ENCODE measurements around the gene NUCKS1. TPM values are rescaled to one million over a fixed set of nuclear protein-coding genes. Genes with fewer than 3 reads are reported as not detected.

Gene NUCKS1
- total and polyA plus RNA-seq, 2 of the 13 experiments (the other 11 are each of a cell fraction or from before 2014, with no cell fraction given) = 35.5 to 117 TPM

- TF ChIP-seq, protein P1, sequence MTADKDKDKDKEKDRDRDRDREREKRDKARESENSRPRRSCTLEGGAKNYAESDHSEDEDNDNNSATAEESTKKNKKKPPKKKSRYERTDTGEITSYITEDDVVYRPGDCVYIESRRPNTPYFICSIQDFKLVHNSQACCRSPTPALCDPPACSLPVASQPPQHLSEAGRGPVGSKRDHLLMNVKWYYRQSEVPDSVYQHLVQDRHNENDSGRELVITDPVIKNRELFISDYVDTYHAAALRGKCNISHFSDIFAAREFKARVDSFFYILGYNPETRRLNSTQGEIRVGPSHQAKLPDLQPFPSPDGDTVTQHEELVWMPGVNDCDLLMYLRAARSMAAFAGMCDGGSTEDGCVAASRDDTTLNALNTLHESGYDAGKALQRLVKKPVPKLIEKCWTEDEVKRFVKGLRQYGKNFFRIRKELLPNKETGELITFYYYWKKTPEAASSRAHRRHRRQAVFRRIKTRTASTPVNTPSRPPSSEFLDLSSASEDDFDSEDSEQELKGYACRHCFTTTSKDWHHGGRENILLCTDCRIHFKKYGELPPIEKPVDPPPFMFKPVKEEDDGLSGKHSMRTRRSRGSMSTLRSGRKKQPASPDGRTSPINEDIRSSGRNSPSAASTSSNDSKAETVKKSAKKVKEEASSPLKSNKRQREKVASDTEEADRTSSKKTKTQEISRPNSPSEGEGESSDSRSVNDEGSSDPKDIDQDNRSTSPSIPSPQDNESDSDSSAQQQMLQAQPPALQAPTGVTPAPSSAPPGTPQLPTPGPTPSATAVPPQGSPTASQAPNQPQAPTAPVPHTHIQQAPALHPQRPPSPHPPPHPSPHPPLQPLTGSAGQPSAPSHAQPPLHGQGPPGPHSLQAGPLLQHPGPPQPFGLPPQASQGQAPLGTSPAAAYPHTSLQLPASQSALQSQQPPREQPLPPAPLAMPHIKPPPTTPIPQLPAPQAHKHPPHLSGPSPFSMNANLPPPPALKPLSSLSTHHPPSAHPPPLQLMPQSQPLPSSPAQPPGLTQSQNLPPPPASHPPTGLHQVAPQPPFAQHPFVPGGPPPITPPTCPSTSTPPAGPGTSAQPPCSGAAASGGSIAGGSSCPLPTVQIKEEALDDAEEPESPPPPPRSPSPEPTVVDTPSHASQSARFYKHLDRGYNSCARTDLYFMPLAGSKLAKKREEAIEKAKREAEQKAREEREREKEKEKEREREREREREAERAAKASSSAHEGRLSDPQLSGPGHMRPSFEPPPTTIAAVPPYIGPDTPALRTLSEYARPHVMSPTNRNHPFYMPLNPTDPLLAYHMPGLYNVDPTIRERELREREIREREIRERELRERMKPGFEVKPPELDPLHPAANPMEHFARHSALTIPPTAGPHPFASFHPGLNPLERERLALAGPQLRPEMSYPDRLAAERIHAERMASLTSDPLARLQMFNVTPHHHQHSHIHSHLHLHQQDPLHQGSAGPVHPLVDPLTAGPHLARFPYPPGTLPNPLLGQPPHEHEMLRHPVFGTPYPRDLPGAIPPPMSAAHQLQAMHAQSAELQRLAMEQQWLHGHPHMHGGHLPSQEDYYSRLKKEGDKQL (CRISPR knock-in tag; IDR thresholded peaks at IDR 0.05; ENCODE audit: low read depth) = peak; percentile 50; the same call in 1 of the 2 replicates
- TF ChIP-seq TEAD3 (CRISPR knock-in tag; optimal IDR thresholded peaks at IDR 0.05; ENCODE audit: borderline replicate concordance) = peak; percentile 46
- no peak for TF ChIP-seq HNRNPLL (IDR thresholded peaks at IDR 0.05; ENCODE audit: low read depth, low read length, poor library complexity, severe bottlenecking)
- TF ChIP-seq, protein P2, sequence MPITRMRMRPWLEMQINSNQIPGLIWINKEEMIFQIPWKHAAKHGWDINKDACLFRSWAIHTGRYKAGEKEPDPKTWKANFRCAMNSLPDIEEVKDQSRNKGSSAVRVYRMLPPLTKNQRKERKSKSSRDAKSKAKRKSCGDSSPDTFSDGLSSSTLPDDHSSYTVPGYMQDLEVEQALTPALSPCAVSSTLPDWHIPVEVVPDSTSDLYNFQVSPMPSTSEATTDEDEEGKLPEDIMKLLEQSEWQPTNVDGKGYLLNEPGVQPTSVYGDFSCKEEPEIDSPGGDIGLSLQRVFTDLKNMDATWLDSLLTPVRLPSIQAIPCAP (CRISPR knock-in tag; IDR thresholded peaks at IDR 0.05; ENCODE audit: low read depth) = no peak
- no peak for TF ChIP-seq TEAD2 (CRISPR knock-in tag; IDR thresholded peaks at IDR 0.05)
- peak; percentile 62; the same call in 1 of the 2 replicates for TF ChIP-seq ARID5B (CRISPR knock-in tag; IDR thresholded peaks at IDR 0.05)
- TF ChIP-seq NFYB (CRISPR knock-in tag; IDR thresholded peaks at IDR 0.05) = no peak
- TF ChIP-seq, protein P3, sequence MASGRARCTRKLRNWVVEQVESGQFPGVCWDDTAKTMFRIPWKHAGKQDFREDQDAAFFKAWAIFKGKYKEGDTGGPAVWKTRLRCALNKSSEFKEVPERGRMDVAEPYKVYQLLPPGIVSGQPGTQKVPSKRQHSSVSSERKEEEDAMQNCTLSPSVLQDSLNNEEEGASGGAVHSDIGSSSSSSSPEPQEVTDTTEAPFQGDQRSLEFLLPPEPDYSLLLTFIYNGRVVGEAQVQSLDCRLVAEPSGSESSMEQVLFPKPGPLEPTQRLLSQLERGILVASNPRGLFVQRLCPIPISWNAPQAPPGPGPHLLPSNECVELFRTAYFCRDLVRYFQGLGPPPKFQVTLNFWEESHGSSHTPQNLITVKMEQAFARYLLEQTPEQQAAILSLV (CRISPR knock-in tag; IDR thresholded peaks at IDR 0.05; ENCODE audit: borderline replicate concordance) = no peak
- no peak for TF ChIP-seq SNAI1 (CRISPR knock-in tag; IDR thresholded peaks at IDR 0.05; ENCODE audit: borderline replicate concordance)
- no peak for TF ChIP-seq ZNF552 (CRISPR knock-in tag; IDR thresholded peaks at IDR 0.05; ENCODE audit: borderline replicate concordance)
- TF ChIP-seq IRX3 (CRISPR knock-in tag; IDR thresholded peaks at IDR 0.05; ENCODE audit: borderline replicate concordance, low read depth) = no peak
- peak; percentile 27; the same call in 1 of the 2 replicates for TF ChIP-seq RXRB (CRISPR knock-in tag; IDR thresholded peaks at IDR 0.05; ENCODE audit: borderline replicate concordance)
- no peak for TF ChIP-seq GLI4 (CRISPR knock-in tag; IDR thresholded peaks at IDR 0.05; ENCODE audit: borderline replicate concordance)
- no peak for TF ChIP-seq ZNF451 (CRISPR knock-in tag; IDR thresholded peaks at IDR 0.05)
- no peak for TF ChIP-seq CREBL2 (CRISPR knock-in tag; IDR thresholded peaks at IDR 0.05; ENCODE audit: borderline replicate concordance)
- TF ChIP-seq TBX2 (CRISPR knock-in tag; IDR thresholded peaks at IDR 0.05; ENCODE audit: borderline replicate concordance) = peak; percentile 53; the same call in 1 of the 2 replicates
- TF ChIP-seq GZF1 (CRISPR knock-in tag; IDR thresholded peaks at IDR 0.05) = no peak
- no peak for TF ChIP-seq ZNF564 (CRISPR knock-in tag; IDR thresholded peaks at IDR 0.05)
- TF ChIP-seq ZMYM4 (CRISPR knock-in tag; IDR thresholded peaks at IDR 0.05) = no peak; the same call in 1 of the 2 replicates
Observed at GRCh38 chr1:205703072-205703471, 46.9 kb downstream of the NUCKS1 start (continued).

Data from HepG2 (cell line).